Neural progenitor cell (in vitro differentiated cells): Measurements from ENCODE around the gene CACFD1.

ENCODE experiments used
- CTCF ChIP-seq: fragments of 200-600 bp; sonication (generic); IDR thresholded peaks from 2 replicates; pipeline ENCODE4 v1.5.1; 2017; ENCODE audit warnings: antibody characterized with exemption, mild to moderate bottlenecking
- EZH2 ChIP-seq: fragments of 200-600 bp; sonication (generic); IDR thresholded peaks from 2 replicates; pipeline ENCODE4 v1.6.1; 2017; ENCODE audit warnings: antibody characterized with exemption, mild to moderate bottlenecking, moderate library complexity

- no peak for TF ChIP-seq CTCF
- no peak for TF ChIP-seq EZH2
Observed at GRCh38 chr9:133430244-133430643, 29.5 kb upstream of the CACFD1 start.
